ENCODE measurements around the gene SLC50A1. TPM values are rescaled to one million over a fixed set of nuclear protein-coding genes. Genes with fewer than 3 reads are reported as not detected.
A peak's percentile ranks its signal among the peaks of the same experiment; 100 is the strongest.

Gene SLC50A1
- total RNA-seq, 1 donor from 2014 or later, result 27.1 TPM

DNA sequence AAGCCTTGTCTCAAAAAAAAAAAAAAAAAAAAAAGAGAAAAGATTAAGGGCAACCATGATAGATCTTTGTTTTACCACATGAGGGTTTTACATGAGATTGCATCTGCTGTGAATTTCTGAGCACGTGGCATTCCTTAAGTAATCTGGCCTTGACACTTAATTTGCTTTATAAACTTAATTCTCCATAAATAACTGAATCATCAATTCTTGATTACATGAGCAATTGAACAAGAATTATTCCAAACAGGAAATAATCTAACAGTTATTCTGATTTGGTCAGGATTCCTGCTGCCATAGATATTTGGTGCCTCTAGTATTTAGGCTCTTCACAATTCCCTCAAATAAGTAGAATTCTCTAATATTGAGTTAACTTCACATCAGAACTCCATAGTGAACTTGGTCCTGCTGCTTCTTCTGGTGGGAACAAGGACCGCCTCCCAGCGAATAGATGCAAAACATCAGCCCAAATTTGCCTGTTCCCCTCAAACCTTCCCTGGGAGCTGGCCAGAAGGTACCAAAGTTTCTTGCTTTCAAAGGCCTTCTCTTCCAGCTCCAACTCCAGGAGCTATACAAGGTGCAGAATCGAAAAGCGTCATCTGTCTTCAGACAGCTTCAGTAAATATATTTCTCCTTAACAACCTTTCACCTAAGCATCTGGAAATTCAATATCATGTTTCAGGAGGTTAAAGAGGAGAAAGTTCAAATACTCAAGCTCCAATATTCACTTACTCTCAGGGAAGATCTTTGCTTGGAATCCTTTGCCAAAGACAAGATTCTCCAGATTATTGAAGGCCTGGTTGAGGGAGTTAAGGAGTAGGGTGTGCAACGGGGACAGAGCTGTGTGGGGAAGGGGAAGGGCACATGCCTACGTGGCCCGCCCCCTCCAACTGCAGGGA lies 36.4 kb downstream of the SLC50A1 start:
- DNase-seq, result no peak

DNA sequence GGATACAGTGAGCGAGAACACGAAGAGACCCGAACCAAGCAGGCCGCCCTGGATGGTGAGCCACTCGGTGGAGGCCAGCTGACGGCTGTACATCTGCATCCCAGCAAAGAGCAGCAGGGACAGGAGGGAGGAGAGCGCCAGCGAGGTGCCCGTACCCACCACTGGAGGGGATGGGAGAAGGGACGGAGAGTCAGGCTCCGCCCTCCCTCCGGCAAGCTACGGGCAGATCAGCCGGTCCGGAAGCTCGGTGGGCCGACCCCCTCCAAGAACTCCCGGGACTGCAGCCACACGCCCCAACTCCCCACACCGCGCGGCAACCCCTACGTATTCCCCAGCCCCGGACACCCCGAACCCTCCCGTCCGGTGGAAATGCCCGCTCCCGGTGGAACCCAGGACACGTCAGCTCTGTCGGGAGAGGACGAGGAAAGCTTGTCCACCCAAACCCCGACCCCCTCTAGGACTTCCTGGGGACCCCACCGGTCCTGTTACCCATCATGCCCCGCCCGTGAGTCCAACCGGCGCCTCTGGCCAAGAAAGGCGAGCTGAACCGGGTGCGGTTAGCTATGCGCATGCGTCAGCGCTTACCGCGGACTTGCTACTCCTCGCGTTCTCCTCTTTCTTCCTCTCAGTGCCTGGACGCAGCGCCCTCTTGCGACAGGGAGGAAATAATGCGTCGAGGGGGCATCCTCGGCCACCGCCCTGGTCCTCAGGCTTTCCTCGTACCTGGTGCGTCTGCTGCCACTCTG lies 37.3 kb downstream of the SLC50A1 start, which contains the start of gene KRTCAP2:
KRTCAP2 (minus strand) TSS at position 573 of the 746 bp plus-strand sequence; CDS start at position 493, 80 bp downstream.
- peak; percentile 97 for DNase-seq

DNA sequence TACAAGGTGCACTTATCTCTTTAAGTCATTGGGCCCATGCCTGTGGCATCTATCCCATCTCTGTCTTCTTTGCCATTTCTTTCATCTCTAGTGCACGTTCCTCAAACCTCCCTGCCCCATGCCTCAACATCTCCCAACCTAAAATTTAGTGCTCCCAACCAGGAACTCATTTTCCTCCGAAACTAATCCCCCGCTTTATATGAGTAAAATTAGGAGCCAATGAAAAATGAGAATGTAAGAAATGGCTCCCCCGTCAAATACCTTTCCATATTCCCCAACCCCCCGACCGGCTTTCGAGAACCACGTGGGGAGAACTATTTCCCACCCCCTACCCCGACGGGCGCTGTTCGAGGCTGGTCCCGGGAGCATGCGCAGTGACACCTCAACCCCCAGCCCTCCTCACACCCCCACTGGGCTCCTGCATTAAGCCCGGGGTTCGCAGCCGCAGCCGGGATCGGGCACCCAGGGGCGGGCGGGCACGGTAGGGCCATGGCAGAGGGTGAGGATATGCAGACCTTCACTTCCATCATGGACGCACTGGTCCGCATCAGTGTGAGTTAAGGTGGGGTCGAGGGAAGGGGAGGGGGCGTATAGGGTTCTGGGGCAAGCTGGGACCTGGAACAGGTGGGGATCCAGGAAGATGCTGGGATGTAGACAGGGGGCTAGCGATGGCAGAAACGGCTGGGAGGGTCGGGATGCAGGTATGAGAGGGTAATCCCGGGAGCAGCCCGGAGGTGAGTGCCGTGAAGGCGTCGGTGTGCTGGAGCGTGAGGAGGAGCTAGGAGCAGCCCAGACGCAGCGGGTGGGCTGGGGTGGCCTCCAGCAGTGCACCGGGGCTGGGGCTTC lies 38.0 kb downstream of the SLC50A1 start, which contains the start of gene TRIM46:
TRIM46 (plus strand) TSS at position 372 of the 846 bp plus-strand sequence; CDS start at position 490, 118 bp downstream.
- DNase-seq, result peak; percentile 58

DNA sequence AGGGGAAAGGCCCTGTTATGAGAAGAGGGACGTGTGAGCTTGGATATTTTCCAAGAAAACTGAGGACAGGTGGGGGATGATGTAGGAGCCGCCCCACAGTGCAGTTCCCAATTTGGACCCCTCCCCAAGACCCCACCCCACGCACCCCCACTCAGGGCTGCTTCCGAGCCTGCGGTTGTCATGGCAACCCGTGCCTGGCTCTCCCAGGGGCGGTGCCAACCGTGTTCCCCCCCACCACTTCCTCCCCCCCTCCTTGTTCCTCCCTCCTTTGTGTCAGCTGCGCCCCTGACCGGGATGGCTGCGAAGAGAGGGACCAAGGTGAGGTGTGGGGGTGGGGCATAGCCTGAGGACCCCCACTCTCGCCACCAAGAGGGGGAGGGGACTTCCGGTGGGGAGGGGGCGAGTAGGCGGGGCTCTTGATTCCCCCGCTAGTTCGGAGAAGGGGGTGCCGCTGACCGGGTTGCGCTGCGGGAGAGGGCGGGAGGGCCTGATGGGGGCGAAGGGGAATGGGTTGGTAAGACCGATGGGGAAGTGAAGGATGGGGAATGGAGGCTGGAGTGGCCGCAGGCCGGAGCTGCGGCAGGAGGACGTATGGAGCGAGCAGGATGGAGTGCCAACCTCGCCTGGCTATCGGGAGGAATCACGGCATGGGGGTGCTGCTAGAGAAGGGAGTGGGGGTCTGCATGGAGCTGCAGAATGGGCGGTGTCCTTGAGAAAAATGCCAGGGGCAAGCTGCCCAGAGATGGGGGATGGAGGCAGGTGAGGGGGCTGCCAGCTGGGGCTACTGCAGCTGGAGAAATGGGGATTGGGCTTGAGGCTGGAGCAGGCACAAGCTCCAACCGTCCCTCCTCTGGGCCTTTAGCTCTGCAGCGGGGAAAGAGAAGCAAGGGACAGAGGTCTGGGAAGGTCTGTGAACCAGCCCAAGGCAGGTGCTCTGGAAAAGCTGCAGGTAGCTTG lies 39.0 kb downstream of the SLC50A1 start:
- peak; percentile 36 for DNase-seq

DNA sequence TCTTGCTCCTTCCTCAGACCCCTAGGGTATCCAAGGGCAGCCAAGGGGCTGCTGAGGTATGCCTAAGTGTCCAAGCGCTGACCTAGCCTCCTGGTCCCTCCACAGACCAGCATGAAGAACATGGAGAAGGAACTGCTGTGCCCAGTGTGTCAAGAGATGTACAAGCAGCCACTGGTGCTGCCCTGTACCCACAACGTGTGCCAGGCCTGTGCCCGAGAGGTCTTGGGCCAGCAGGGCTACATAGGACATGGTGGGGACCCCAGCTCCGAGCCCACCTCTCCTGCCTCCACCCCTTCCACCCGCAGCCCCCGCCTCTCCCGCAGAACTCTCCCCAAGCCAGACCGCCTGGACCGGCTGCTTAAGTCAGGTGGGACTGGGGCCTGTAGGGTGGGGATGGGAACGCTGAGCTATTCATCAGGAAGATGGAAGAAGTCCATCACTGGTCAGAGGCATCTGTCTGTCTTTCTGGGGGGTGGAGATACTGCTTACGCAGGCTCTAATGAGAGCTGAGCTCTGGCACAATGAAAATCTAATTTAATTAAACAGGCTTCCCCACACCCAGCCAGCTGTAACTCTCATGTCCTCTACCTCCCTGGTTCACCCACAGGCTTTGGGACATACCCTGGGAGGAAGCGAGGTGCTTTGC lies 39.8 kb downstream of the SLC50A1 start:
- no peak for DNase-seq

DNA sequence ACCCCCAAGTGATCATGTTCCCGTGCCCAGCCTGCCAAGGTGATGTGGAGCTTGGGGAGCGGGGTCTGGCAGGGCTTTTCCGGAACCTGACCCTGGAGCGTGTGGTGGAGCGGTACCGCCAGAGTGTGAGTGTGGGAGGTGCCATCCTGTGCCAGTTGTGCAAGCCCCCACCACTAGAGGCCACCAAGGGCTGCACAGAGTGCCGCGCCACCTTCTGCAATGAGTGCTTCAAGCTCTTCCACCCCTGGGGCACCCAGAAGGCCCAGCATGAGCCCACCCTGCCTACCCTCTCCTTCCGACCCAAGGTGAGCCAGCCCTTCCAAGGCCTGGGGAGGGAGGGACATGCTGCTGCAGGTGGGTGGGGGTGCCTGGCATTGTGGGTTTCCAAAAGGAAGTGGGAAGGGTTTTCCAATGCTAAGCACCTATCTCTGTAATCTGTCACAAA lies 40.3 kb downstream of the SLC50A1 start:
- no peak for DNase-seq

DNA sequence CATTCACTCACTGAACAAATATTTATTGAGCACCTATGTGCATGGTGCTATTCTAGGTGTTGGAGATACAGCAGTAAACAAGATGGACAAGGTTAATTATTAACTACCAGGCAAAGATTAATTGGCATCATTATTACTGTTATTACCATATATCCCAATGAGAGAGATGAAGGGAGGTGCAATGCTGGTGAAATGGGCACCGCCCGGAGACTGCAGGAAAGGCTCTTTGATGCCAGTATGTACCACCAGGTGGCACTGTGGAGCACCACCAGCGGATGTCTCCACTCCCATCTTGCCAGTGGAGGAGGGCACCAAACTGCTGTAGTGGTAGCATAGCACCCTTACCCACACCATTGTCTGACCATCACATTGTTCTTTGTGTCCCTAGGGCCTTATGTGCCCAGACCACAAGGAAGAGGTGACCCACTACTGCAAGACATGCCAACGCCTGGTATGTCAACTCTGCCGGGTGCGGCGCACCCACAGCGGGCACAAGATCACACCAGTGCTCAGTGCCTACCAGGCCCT lies 41.0 kb downstream of the SLC50A1 start:
- peak; percentile 87 for DNase-seq

DNA sequence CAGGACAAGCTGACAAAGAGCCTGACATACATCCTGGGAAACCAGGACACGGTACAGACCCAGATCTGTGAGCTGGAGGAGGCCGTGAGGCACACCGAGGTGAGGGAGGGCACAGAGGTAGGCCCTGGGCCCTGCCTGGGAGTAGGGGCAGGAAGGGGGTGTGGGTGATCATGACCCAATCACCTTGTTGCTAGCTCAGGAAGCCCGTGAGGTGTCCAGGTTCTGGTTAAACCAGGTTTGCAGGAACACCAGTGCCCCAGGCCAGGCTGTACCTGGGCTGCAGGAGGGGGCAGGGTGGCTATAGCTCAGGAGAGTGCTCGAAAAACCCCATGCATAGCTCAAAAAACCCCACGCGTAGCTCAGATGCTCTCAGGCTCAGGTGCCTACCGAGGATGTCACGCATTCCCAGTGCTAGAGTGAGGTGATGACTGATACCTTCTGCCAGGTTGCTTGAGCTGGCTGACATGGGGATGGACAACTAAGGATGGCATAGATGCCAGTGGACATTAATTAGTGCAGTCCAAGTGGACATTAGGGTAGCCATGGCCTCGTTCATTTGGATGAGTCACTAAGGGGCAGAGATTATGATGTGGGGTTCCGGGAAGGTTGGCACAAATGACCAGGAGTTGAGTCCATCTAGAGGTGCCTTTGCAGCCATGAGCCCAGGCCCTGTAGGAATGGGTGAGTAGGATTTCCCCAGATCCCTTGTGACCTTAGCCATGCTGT lies 41.7 kb downstream of the SLC50A1 start:
- DNase-seq, result no peak

DNA sequence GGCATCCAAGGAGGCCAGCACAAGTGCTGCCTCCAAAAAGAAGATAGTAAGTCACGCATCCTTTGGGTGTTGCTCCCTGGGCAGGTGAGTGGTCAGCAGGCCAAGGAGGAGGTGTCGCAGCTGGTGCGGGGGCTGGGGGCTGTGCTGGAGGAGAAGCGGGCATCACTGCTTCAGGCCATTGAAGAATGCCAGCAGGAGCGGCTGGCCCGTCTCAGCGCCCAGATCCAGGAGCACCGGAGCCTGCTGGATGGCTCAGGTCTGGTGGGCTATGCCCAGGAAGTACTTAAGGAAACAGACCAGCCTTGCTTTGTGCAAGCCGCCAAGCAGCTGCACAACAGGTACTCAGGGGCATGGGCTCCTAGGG lies 42.2 kb downstream of the SLC50A1 start:
- DNase-seq, result no peak

DNA sequence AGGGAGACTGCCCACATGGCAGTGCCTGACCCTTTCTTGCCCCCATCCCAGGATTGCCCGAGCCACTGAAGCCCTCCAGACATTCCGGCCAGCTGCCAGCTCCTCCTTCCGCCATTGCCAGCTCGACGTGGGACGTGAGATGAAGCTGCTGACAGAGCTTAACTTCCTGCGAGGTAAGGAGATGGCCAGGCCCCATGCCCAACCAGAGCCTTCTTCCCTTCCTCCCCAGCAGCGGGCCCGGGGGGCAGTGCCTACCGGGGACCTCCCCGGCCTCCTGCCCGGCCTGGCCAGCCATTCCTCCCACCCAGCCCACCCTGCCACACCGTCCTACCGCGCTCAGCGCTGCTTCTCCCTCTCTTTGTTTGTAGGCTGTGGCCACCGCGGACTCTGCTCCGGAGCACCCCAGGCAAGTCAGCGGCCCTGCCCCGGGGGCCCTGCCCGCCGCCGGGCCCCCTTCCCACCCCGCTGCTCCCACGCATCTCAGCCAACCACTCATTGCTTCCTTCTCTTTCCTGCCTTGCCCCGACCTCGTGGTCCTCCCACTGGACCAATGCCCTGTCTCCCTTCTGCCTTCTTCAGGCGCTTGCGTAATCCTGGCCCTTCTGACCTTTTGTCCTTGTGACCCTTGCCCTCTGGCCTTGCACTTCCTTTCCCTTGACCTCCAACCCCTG lies 42.9 kb downstream of the SLC50A1 start:
- no peak for DNase-seq

DNA sequence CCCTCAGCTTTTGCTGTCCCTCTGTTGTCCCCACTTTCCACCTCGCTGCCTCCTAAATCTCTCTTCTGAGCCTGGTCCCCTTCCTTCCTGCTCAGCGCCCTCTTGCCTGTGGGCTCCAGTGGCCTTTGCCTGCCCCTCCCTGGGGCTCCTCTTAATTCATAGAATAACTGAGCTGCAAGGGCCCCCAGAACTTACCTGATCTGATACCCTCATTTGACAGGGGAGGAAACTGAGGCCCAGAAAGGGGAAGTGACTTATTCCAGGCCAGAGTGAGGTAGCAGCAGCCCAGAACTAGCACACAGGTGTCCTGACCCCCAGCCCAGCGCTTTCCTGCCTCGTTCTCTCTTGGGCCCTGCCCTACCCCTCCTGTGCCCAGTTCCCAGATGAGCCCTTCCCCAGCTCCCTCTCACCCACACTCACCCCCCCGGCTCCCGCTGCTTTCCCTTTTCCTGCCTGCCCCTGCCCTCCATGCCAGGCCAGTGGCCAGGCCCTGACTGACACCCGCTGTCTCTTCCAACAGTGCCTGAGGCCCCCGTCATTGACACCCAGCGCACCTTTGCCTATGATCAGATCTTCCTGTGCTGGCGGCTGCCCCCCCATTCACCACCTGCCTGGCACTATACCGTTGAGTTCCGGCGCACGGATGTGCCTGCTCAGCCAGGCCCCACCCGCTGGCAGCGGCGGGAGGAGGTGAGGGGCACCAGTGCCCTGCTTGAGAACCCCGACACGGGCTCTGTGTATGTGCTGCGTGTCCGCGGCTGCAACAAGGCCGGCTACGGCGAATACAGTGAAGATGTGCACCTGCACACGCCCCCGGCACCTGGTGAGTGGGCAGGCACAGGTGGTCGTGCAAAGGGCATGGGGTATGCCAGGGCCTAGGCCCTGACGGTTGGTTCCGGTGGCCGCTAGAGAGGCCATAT lies 43.7 kb downstream of the SLC50A1 start:
- no peak for DNase-seq

DNA sequence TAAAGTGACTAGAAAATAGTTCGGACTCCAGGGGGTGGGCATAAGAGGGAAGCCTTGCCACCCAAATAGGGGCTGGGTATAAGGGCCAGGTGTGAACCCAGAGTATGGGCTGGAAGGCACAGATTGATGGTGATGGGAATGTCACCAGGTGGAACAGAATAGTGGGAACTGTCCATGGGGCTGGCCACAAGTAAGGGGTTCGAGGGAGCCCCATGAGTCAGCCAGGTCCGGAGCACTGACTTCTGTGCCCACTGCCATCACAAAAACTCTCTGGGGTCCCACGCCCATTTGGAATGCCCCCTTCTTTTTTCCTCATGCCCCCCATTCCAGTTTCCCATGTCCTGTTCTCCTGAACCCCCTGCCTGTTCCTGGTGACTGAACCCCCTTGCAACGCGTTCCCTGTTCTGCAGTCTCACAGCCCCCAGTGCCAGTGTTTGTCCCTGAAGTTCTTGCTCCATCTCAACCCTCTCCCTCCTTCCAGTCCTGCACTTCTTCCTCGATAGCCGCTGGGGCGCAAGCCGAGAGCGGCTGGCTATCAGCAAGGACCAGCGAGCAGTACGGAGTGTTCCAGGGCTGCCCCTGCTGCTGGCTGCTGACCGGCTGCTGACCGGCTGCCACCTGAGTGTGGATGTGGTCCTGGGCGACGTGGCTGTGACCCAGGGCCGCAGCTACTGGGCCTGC lies 45.9 kb downstream of the SLC50A1 start:
- no peak for DNase-seq

DNA sequence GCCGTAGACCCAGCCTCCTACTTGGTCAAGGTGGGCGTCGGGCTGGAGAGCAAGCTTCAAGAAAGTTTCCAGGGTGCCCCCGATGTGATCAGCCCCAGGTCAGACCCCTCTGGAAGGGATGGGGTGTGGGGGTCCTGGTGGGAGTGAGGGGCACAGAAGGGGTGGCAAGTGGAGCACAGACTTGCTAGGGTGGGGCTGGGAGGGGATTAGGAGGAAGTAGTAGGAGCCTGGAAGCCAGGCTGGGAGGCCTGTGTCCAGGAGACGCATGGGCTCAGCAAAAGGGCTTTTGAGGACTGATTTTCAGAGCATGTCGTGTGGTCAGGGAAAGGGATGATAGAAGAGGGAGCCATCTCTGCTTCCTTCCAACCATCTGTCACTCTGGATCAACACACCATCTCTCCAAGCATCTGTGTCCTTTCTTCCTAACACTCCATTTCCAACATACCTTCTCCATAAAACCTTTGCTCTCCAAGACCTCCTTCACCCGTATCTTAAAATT lies 46.4 kb downstream of the SLC50A1 start:
- DNase-seq, result no peak

DNA sequence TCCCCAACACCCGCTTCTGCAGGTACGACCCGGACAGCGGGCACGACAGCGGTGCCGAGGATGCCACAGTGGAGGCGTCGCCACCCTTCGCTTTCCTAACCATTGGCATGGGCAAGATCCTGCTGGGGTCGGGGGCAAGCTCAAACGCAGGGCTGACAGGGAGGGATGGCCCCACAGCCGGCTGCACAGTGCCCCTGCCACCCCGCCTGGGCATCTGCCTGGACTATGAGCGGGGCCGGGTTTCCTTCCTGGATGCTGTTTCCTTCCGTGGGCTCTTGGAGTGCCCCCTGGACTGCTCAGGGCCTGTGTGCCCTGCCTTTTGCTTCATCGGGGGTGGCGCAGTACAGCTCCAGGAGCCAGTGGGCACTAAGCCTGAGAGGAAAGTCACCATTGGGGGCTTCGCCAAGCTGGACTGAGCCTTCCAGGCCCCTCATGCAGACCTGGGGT lies 48.1 kb downstream of the SLC50A1 start:
- no peak for DNase-seq

DNA sequence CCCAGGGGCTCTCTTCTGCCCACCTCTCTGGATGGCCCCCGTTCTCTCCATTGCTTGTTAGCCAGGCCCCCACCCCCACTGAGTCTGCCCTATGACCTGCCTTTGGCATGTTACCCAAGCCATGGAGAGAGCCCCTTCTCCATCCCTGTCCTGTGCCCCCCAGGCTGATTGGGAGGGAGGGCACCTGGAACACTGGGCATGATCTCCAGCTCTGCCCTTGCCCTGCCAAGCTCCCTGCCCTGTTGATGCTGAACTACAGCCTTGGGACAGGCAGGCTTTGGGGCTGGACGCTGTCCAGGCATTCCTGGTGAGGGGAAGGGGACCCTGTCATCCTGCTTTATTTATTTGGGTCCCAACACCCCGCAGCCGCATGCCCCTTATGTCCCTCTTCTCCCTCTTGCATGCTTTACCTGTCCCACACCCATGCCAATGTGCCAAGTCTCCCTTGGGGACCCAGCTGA lies 48.7 kb downstream of the SLC50A1 start:
- no peak for DNase-seq

DNA sequence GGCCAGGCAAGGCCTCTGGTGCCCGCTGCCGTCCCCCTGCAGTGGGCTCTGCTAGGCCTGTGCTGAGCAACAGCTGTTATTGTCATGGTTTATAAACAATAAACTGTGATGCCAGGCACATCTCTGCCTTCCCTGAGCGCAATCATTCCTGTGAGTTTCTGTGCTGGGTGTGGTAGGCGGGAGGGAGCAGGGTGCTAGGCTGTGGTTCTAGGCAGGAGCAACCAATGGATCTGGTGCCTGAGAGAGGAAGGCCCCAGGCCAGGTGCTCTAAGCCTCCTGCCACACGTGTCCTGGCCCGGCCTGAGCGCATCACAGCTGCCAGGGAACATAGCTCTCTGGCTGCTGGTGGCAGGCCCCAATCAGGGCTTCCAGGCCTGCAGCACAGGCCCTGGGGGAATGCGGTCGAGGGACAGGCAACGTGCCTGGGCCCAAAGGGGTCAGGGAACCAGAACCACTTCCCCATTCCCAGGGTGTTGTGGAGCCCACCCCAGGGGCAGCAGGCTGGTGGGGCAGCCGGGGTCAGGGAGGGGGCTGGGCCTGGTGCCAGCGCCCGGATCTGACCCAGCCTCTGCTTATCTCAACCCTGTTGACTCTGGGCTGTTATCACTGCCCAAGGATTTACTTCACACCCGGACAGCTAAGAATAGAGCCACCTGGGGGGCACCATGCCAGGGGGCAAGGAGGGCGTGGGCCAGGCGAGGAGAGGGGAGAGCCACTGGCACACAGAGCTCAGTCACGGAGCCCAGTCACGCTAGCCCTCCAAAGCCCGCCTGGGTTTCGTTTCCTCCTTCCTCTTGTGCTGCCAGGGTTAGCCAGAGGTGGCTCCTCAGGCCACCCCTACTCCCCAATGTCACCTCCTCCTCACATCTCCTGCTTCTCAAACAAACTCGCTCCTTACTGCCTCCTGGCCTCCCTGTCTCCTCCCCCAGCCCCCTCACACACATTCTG lies 49.5 kb downstream of the SLC50A1 start:
- DNase-seq, result peak; percentile 27

Data from dermis blood vessel endothelial cell (primary cell).